ENCODE measurements around the gene DENND5A.
"Not testable (repeated sequence)": the region's sequence is repeated elsewhere in the genome, so short reads cannot be mapped to it uniquely, and the experiment has no call there.

- not testable (repeated sequence) for TF ChIP-seq CTCF (IDR thresholded peaks at IDR 0.05; ENCODE audit: low read depth, low read length, poor library complexity, severe bottlenecking); EZH2phosphoT487 (IDR thresholded peaks at IDR 0.05; ENCODE audit: borderline replicate concordance, low read length)
These were observed 74.7 kb downstream of the DENND5A start for GRCh38 chr11:9190326-9191016.

Data from DOHH2 (cell line).